Activated effector memory CD4-positive, alpha-beta T cell treated with Interleukin-2 at 50 U/mL for 16 hours (primary cell): Measurements from ENCODE around the gene NR2F1.

Experiments used
- DNase-seq: peaks from one replicate; pipeline ENCODE4 v3.0.0-alpha.2; 2020

NR2F1 gene

GRCh38 chr5:93604644-93605515 is 21.9 kb downstream of the NR2F1 start:
- DNase-seq, result no peak

DNA sequence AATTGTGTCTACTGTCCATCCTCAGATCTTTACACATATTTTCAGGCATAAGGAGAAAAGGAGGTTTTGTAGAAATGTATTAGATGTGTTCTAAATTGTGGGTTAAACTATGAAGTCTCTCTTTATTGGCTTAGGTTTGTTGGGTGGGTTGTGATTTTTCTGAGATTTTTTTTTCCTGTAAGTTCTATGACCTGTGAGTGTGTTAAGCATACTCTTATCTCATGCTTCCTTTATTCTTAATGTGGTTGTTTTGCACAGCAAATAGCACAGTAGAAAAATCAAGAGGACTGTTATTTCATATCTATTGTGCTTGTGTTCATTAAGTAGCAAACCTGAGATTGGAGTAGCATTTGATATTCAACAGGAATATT is 23.3 kb downstream of the NR2F1 start:
- no peak for DNase-seq

DNA sequence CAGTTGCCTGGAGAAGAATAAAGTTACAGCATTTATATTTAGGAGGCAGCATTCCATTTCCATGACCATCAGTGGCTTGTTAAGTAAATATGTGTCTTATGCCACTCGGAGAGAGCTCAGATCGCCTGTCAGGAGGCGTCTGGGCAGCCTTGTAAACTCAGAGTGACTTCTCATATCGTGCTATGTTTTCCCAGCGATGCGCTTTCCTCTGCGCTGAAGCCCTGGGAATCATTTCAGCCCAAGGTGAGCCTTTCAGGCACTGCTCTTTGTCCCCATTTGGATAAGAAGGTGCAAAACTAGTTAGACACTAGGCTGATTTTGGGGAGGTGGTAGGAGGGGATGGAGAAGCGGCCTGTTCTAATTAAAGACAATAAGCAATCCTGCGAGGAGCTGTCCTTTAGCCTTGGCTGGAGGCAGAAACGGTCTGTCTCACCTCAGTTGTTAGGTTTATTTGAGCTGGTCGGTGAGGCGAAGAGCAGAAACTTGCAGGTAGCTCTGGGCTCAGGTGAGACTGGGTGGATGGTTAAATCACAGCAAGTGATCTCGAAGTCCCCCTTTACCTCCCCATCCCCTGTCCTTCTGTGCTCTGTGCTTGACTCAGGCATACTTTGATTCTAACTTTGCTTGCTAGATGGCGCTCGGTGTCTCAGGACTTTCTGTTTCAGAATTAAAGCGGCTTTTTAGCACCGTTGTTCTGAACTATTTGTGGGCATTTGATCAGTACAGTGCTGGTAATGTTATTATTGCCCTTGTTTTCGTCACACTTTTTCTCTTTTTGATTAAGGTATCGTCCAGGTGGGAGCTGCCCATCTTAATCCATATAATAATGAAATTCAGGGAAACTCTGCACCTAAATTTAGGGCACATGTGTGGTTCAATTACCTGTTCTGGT is 24.6 kb downstream of the NR2F1 start:
- DNase-seq, result no peak

GRCh38 chr5:93608855-93609254 is 25.8 kb downstream of the NR2F1 start:
- no peak for DNase-seq

DNA sequence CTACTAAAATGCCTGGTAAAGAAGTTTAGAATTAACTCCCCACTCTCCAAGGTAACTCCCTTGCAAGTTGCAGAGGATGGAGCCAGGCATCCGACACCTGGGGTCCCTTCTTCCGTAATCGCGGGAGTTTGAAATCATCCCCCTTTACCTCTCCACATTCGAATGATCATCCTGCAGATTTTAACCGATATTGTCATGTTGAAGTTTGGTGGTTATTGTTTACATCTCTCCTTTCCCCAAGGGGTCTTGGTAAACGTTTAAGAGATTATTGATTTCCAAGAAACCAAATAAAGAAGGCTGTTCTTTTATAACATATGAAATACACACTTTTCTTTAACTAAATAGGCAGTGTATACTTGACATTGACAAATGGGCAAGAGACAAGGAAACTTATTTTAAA is 26.7 kb downstream of the NR2F1 start:
- DNase-seq, result no peak

DNA sequence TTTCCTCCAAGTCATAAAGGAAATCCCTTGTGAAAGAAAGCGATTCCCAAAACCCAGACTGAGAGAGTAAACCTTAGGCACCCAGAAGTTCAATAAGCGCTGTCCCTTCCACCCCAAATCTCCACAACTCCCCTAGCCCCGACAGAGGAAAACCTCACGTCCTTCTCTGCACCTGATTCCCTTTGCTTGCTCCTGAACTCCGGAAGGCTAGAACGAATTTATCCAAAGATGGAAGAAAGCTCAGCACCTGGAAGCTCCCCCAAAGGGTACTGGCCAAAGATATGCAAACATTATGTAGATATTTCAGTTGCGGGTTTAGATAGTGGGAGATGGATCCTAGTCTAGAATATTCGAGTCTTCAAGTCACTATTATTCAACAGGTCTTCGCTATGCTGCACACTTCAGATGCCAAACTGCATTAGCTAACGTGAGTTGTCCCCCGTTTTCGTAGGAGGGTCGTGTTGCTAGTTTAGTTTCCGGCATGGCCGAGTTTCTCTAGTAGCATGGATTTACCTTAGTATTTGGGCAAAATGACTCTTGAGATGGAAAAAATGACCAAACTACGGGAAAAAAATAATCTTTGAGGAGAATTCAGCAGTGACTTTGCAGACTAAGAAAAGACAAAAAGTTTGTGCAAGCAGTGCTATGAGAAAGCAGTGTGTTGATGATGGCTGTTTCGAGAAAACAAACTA is 27.7 kb downstream of the NR2F1 start:
- DNase-seq, result no peak

DNA sequence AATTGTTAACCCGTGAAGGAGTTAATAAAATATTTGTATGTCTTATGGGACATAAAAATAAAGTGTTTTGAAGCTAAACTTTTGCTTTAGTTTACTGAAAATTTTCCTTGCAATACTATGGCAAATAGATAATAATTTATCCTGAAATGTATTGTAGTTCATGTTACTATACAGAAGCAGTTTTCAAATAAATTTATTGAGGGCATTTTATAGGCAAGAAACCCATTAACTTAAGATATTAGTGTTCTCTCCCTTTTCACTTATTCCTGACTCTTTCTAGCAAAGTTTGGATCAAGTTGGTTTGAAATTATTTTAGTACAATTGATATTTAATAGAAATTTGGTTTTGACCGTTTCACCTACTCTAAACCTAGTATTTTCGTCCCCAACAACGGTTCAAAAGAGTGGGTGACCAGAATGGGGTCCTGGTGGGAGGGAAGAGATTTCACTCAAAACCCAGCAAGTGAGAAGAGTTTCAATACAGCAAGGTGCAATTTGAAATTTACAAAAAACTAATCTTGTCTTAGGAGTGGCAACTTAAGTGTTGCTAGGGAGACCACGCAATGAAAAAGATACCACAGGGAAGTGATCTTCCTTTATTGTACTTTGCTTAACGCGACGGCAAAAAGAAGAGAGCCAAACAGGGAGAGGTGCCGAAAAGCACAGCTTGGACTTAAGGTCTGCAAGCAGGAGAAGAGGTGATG is 28.4 kb downstream of the NR2F1 start:
- DNase-seq, result no peak

- DNase-seq, result no peak
These were observed 29.2 kb downstream of the NR2F1 start for GRCh38 chr5:93611976-93612854.

GRCh38 chr5:93612855-93613243 is 29.8 kb downstream of the NR2F1 start:
- DNase-seq, result no peak

GRCh38 chr5:93616538-93617174 is 33.6 kb downstream of the NR2F1 start:
- DNase-seq, result no peak

DNA sequence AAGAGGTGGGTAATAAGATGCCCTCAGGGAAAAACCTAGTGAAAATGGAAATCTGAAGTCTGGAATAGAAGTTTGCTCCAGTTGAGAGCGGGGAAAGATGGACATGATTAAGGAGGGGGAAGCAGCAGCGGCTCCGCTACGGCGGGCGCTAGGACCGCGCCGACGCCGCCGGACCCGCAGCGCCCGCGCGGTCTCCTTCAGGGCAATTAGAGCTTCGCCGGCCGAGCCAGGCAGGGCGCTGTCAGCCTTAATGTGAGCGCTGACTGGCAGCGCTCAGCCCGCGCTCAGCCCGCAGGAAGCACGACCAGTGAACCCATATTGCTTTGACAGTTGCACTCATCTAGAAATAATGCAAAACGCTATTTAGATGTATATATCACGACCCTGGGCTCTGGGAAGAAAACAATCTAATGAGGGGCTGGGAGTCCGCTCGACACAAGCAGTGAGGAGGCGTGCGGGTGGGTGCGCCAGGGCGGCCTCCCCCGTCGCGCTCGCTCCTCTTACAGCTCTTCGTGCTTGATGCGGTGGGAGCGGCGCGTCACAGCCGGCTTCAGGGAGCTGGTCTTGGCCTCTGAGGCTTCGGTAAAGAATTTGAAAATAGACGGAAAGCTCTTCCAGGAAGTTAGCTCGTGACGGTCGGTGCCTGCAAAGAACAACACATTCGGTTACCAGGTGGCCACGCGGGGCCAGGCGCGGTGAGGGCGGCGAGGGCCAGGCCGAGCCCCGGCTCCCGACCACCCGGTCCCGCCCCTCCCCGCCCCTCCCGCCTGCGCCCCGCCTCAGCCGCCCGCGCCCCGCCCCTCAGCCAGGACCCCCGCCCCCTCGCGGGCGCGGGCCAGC is 37.7 kb downstream of the NR2F1 start:
- peak; percentile 37 for DNase-seq

- DNase-seq, result no peak
These were observed 38.3 kb downstream of the NR2F1 start for GRCh38 chr5:93621327-93621798.

DNA sequence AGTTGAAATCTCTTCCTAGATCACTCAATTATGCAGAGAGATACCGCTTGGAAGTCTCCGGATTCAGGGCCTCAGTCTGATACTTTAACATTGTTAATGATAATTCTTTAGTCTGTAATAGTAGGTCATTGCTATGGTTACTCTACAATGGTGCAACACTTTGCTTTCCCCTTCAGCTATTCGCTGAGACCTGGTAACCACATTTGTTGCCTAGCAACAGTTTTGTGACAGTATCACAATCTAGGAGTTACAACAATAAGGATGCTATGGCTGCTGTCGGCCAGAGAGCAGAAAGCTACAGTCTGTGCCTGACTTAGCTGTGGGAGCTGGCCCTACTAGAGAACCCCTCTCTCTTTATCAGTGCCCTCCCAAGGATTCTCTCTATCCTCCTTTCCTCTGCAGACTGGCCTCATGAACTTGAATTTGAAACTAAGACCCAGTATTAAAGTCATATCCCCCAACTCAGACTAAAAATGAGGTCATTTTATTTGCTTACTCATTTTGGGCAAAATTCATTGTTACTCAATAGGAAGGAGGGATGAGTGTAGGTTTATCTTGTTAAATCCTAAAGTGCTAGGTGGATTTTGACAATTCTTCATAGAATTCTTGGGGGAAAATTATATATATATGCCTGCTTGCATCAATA is 39.3 kb downstream of the NR2F1 start:
- no peak for DNase-seq

DNA sequence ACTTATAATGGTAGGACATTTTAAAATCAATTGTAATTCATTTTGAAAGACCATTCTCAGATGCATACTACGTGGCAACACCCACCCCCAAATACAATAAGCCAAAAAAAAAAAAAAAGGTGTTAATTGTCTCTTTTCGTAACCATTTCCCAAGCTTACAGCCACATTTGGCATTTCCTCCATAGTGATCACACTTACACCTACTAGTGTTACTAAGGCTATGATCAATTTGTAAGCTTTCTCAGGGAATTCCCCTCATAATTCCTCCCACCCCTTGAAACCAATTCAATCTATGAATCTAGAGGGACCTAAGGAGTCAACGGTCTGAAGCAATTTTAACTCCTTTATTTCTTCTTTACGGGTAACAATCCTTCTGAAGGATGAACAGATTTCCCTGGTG is 40.1 kb downstream of the NR2F1 start:
- DNase-seq, result no peak

- no peak for DNase-seq
These were observed 43.8 kb downstream of the NR2F1 start for GRCh38 chr5:93626801-93627200.

DNA sequence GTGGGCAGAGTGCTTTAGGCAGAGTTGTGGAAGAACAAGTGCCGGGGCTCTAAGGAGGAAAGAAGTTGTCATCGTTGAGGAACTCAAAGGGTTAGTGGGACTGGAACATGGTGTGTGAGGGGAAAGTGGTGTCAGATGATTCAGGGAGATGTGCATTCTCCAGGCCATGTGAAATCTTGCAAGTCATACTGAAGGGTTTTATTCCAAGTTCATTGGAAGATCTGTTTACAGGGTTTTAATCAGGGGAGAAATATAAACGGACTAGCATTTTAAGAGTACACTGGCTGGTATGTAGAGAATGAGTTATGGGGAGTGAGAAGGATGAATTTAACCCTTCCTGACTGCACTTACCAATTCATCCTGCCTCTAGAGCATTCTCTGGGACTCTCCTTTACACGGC is 49.3 kb downstream of the NR2F1 start:
- DNase-seq, result no peak

DNA sequence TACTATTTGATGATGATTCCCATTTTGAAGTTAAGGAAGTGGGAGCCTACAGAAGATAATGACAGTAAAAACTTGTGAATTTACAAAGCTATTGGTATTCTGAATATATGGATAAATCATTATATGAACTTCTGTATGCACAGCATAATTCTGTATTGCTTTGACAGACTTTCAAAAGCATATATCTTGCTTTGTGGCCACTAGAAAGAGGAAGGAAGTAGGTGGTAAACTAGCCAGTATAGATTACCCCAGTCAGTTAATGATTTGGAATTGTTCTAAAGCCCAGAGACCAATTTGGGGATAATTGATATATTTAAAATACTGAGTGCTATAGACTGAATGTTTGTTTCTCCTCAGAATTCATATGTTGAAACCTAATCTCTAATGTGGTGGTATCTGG is 53.0 kb downstream of the NR2F1 start:
- DNase-seq, result no peak

- no peak for DNase-seq
These were observed 53.8 kb downstream of the NR2F1 start for GRCh38 chr5:93636837-93637236.

DNA sequence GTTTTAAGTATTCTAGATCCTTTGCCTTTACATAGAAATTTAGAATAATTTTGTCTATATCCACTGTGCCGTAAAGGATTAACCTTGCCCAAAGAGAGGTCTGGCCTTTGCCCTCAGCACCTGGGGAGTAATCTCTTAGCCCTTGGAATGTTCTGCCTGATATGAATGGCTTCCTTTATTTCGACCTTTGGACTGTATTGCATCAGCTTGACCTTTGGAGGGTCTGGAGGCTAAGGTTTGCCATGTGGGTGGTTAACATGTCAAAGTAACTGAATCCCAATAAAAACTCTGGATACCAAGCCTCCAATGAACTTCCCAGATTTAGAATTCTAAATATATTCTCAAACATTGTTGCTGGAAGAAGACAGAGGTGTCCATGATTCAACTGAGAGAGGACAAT is 54.7 kb downstream of the NR2F1 start:
- DNase-seq, result no peak

- DNase-seq, result no peak
These were observed 59.5 kb downstream of the NR2F1 start for GRCh38 chr5:93642526-93642925.
